ENCODE measurements around the gene ADRA2B.
A peak's percentile ranks its signal among the peaks of the same experiment; 100 is the strongest.

DNA sequence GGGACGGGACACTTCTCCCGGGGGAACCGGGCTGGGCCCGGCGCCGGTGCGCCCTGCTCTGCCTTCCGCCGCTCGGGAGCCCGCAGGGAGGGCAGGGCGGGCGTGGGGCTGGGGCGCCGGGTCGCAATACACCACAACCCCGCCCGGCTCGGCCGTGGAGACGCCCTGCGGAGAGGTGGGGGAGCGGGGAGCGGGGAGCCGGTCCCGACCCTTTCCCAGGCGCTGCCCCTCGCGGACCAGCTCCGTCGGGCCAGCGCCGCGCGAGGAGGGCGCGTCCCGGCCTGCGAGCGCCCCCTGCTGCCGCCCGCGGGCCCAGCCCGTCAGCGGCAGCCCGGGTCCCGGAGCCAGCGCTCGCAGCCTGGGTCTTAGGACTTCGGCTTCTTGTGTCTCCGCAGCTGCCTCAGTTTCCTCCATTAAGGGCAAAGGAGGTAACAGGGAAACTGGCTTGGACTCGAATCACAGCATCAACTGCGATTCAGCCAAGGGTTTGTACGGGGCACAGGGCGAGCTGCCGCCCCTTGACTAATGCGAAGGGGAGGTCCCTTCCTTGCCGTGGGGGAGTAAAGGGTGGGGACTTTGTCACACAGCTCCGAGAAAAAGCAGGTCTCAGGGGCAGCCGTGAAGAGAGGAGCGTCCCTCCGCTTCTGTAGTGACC is 635 bp upstream of the ADRA2B start:
- TF ChIP-seq, protein P1, sequence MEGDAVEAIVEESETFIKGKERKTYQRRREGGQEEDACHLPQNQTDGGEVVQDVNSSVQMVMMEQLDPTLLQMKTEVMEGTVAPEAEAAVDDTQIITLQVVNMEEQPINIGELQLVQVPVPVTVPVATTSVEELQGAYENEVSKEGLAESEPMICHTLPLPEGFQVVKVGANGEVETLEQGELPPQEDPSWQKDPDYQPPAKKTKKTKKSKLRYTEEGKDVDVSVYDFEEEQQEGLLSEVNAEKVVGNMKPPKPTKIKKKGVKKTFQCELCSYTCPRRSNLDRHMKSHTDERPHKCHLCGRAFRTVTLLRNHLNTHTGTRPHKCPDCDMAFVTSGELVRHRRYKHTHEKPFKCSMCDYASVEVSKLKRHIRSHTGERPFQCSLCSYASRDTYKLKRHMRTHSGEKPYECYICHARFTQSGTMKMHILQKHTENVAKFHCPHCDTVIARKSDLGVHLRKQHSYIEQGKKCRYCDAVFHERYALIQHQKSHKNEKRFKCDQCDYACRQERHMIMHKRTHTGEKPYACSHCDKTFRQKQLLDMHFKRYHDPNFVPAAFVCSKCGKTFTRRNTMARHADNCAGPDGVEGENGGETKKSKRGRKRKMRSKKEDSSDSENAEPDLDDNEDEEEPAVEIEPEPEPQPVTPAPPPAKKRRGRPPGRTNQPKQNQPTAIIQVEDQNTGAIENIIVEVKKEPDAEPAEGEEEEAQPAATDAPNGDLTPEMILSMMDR (IDR thresholded peaks at IDR 0.05) = peak; percentile 76 to 94 (median 90)
- no peak for TF ChIP-seq POLR2A (IDR thresholded peaks at IDR 0.05)

All from Peyer's patch (tissue), 4 donors.